HepG2 (cell line): ENCODE measurements around the gene TTBK1. TPM values are rescaled to one million over a fixed set of nuclear protein-coding genes. Genes with fewer than 3 reads are reported as not detected.

Experiments used
- BCL6 ChIP-seq: IDR thresholded peaks from 2 replicates; pipeline ENCODE4 v1.6.1; 2016; ENCODE audit warnings: missing genetic modification reagents, missing compliant biosample characterization
- E2F5 ChIP-seq: sonication (generic); formaldehyde crosslinking; conservative IDR thresholded peaks from 2 replicates; pipeline ENCODE4 v1.4.0; 2020; ENCODE audit warnings: missing genetic modification reagents
- HIC2 ChIP-seq: sonication (generic); formaldehyde crosslinking; IDR thresholded peaks from 2 replicates; pipeline ENCODE4 v1.9.0; 2022; ENCODE audit warnings: low read depth, missing genetic modification reagents
- KLF11 ChIP-seq: IDR thresholded peaks from 2 replicates; pipeline ENCODE4 v1.6.1; 2016; ENCODE audit warnings: missing compliant biosample characterization
- MED1 ChIP-seq: sonication (generic); formaldehyde crosslinking; IDR thresholded peaks from 2 replicates; pipeline ENCODE4 v1.4.0; 2020; ENCODE audit warnings: missing genetic modification reagents
- MLXIP ChIP-seq: sonication (generic); formaldehyde crosslinking; IDR thresholded peaks from 2 replicates; pipeline ENCODE4 v1.9.0; 2021; ENCODE audit warnings: missing genetic modification reagents, borderline replicate concordance
- RELA ChIP-seq: sonication (generic); formaldehyde crosslinking; IDR thresholded peaks from 2 replicates; pipeline ENCODE4 v1.4.0; 2020; ENCODE audit warnings: missing genetic modification reagents
- RXRA ChIP-seq: sonication (generic); formaldehyde crosslinking; IDR thresholded peaks from 2 replicates; pipeline ENCODE4 v1.5.1; 2020; ENCODE audit warnings: missing genetic modification reagents
- SMAD9 ChIP-seq: sonication (generic); formaldehyde crosslinking; IDR thresholded peaks from 2 replicates; pipeline ENCODE4 v1.5.1; 2020; ENCODE audit warnings: mild to moderate bottlenecking, missing genetic modification reagents
- SMYD3 ChIP-seq: sonication (generic); formaldehyde crosslinking; IDR thresholded peaks from 2 replicates; pipeline ENCODE4 v1.8.1; 2023; ENCODE audit warnings: mild to moderate bottlenecking, missing genetic modification reagents
- SP140L ChIP-seq: sonication (generic); formaldehyde crosslinking; IDR thresholded peaks from 2 replicates; pipeline ENCODE4 v1.4.0; 2020; ENCODE audit warnings: missing genetic modification reagents, borderline replicate concordance
- SRSF1 ChIP-seq: fragments of 200-400 bp; formaldehyde crosslinking; optimal IDR thresholded peaks from 2 replicates; pipeline ENCODE3; 2017; ENCODE audit warnings: mild to moderate bottlenecking, low read depth, low read length, moderate library complexity
- ZKSCAN1 ChIP-seq: fragments of 150-350 bp; IDR thresholded peaks from 2 replicates; pipeline ENCODE4 v1.6.1; 2014; ENCODE audit warnings: low read length
- ZNF101 ChIP-seq: sonication (generic); formaldehyde crosslinking; IDR thresholded peaks from 2 replicates; pipeline ENCODE4 v1.4.0; 2020; ENCODE audit warnings: mild to moderate bottlenecking, low read depth, missing genetic modification reagents, borderline replicate concordance
- ZNF205 ChIP-seq: IDR thresholded peaks from 2 replicates; pipeline ENCODE4 v1.6.1; 2018; ENCODE audit warnings: missing biosample characterization, missing genetic modification reagents
- ZNF280D ChIP-seq: sonication (generic); formaldehyde crosslinking; IDR thresholded peaks from 2 replicates; pipeline ENCODE4 v1.5.1; 2020; ENCODE audit warnings: mild to moderate bottlenecking, missing genetic modification reagents
- ZNF331 ChIP-seq: sonication (generic); formaldehyde crosslinking; IDR thresholded peaks from 2 replicates; pipeline ENCODE4 v1.4.0; 2020; ENCODE audit warnings: missing genetic modification reagents
- ZNF383 ChIP-seq: sonication (generic); formaldehyde crosslinking; IDR thresholded peaks from 2 replicates; pipeline ENCODE4 v1.4.0; 2020; ENCODE audit warnings: missing genetic modification reagents, mild to moderate bottlenecking, borderline replicate concordance
- ZNF441 ChIP-seq: sonication (generic); formaldehyde crosslinking; IDR thresholded peaks from 2 replicates; pipeline ENCODE4 v1.7.0; 2021; ENCODE audit warnings: missing genetic modification reagents, borderline replicate concordance
- ZNF552 ChIP-seq: sonication (generic); formaldehyde crosslinking; IDR thresholded peaks from 2 replicates; pipeline ENCODE4 v1.9.0; 2022; ENCODE audit warnings: missing genetic modification reagents, mild to moderate bottlenecking, borderline replicate concordance
- ZSCAN12 ChIP-seq: sonication (generic); formaldehyde crosslinking; IDR thresholded peaks from 2 replicates; pipeline ENCODE4 v1.9.0; 2021; ENCODE audit warnings: mild to moderate bottlenecking, missing genetic modification reagents
- polyA plus RNA-seq, 8 experiments: library from polyadenylated mRNA; depleted of rRNA in 3 of 8; stranded (reverse) in 7 of 8; unstranded in 1 of 8; fragments of >200 nt; fragmentation: Illumina TruSeq in 4 of 8; extraction: Trizol in 4 of 8; gene quantifications; 2 replicates each; pipeline versions ENCODE4 v1.2.1 to v1.2.3, GENCODE V29; 2011 to 2016; ENCODE audit warnings: low read depth in 4 of 8, missing spikeins in 1 of 8, mixed read lengths in 1 of 8; ENCODE audit not compliant: insufficient read depth in 1 of 8
- total RNA-seq, 5 experiments: library from RNA; depleted of rRNA; stranded (reverse); fragments of >200 nt; fragmentation: Illumina TruSeq; extraction: Trizol; gene quantifications; 2 replicates each; pipeline ENCODE4 v1.2.3, GENCODE V29; 2016; ENCODE audit warnings: low read depth in 1 of 5

TTBK1 gene
- total and polyA plus RNA-seq, 2 of the 13 experiments (the other 11 are each of a cell fraction or from before 2014, with no cell fraction given), result 0.24 to 0.33 TPM

GRCh38 chr6:43297644-43298564 lies 54.6 kb downstream of the TTBK1 start, which contains the start of gene SLC22A7 (continued):
- TF ChIP-seq E2F5 (no peak), ZSCAN12 (CRISPR knock-in tag) (no peak), SRSF1 (peak; percentile 68), SP140L (no peak), KLF11 (CRISPR knock-in tag) (peak; percentile 75; the same call in 1 of the 2 replicates), ZNF552 (0 out of 2 replicates have a peak, but pooled peaks have one; percentile 21), RELA (CRISPR knock-in tag) (no peak), ZKSCAN1 (no peak), SMYD3 (CRISPR knock-in tag) (no peak), ZNF441 (CRISPR knock-in tag) (peak; percentile 79), ZNF280D (CRISPR knock-in tag) (0 out of 2 replicates have a peak, but pooled peaks have one; percentile 2), ZNF383 (peak; percentile 83; the same call in 1 of the 2 replicates), ZNF205 (no peak), MLXIP (CRISPR knock-in tag) (no peak), BCL6 (peak; percentile 33; the same call in 1 of the 2 replicates), ZNF101 (CRISPR knock-in tag) (no peak), MED1 (peak; percentile 76), ZNF331 (CRISPR knock-in tag) (peak; percentile 59; the same call in 1 of the 2 replicates), HIC2 (CRISPR knock-in tag) (no peak; the same call in 1 of the 2 replicates), RXRA (CRISPR knock-in tag) (peak; percentile 51; the same call in 1 of the 2 replicates), SMAD9 (CRISPR knock-in tag) (no peak)
